HepG2 (cell line): ENCODE data around the gene BTAF1. TPM values are rescaled to one million over a fixed set of nuclear protein-coding genes. Genes with fewer than 3 reads are reported as not detected.

Experiments
- ATAC-seq: fragments of 200-7000 bp; cut with Tn5 transposase; 3 replicates; pipeline ENCODE4 v1.9.1; 2020; ENCODE audit warnings: mild to moderate bottlenecking, moderate library complexity
- BruUV-seq: library from RNA; stranded (reverse); fragments of 400-500 nt; replicated peaks from 2 replicates; lab custom pipeline; 2021; lab: Mats Ljungman, UMichigan
- CTCF ChIA-PET: fragments of 300-600 bp; formaldehyde crosslinking; extraction: SDS; loops from one replicate; lab custom pipeline; 2021; ENCODE audit warnings: low total read pairs, inconsistent platforms, low intra/inter-chr PET ratio; lab: Yijun Ruan, JAX
- POLR2A ChIA-PET: fragments of 350-600 bp; sonication (Branson Sonifier 250); formaldehyde crosslinking; loops from one replicate; lab custom pipeline; 2020; ENCODE audit warnings: antibody characterized with exemption, inconsistent platforms; lab: Yijun Ruan, JAX
- DNase-seq: peaks from one replicate; pipeline ENCODE4 v3.0.0-alpha.2; 2015; ENCODE audit warnings: low spot score
- FAIRE-seq: peaks from 3 replicates; lab custom pipeline; 2011; peaks lifted over from hg19 to GRCh38; lab: Jason Lieb, UNC
- H2AFZ ChIP-seq: one replicate; pipeline ENCODE4 v1.6.1; 2011; ENCODE audit warnings: low read length, inconsistent platforms
- H3K27ac ChIP-seq: fragments of 300-600 bp; 3 replicates; pipeline ENCODE4 v1.8.0; 2011; ENCODE audit warnings: mixed run types, mild to moderate bottlenecking, mixed read lengths, low read length, inconsistent platforms; ENCODE audit not compliant: insufficient read depth; ENCODE audit errors: extremely low read length
- H3K27me3 ChIP-seq, 2 experiments: fragments of 200-600 bp in 1 of 2; 2 replicates in 1 of 2; 3 replicates in 1 of 2; pipeline versions ENCODE4 v1.6.0 to v1.8.0; 2011; ENCODE audit warnings: low read length in 2 of 2, mild to moderate bottlenecking in 2 of 2, moderate library complexity in 2 of 2, inconsistent platforms in 1 of 2; ENCODE audit not compliant: insufficient read depth in 2 of 2, control insufficient read depth in 1 of 2
- H3K36me3 ChIP-seq, 2 experiments: fragments of 200-600 bp in 1 of 2; replicated peaks in 1 of 2; 2 replicates in 1 of 2; 3 replicates in 1 of 2; pipeline versions ENCODE4 v1.5.1 to v1.8.0; 2011; ENCODE audit warnings: low read length in 2 of 2, inconsistent platforms in 1 of 2; ENCODE audit not compliant: insufficient read depth in 2 of 2, control insufficient read depth in 1 of 2
- H3K4me1 ChIP-seq: 2 replicates; pipeline ENCODE4 v1.5.1; 2012; ENCODE audit warnings: low read length, inconsistent platforms; ENCODE audit not compliant: insufficient read depth
- H3K4me2 ChIP-seq: 2 replicates; pipeline ENCODE4 v1.6.0; 2011; ENCODE audit warnings: low read depth, low read length, inconsistent platforms
- H3K4me3 ChIP-seq, 3 experiments: fragments of 200-600 bp in 1 of 3; sonication (generic), shearing (Covaris generic) in 1 of 3; replicated peaks in 1 of 3; 2 replicates each; pipeline ENCODE4 v1.5.1; 2011 to 2016; ENCODE audit warnings: low read length in 3 of 3, inconsistent platforms in 2 of 3, low read depth in 2 of 3, mild to moderate bottlenecking in 2 of 3, control low read depth in 1 of 3, mixed read lengths in 1 of 3; ENCODE audit not compliant: insufficient read depth in 1 of 3
- H3K79me2 ChIP-seq: one replicate; pipeline ENCODE4 v1.6.1; 2011; ENCODE audit warnings: low read length, inconsistent platforms; ENCODE audit not compliant: insufficient read depth
- H3K9ac ChIP-seq: 2 replicates; pipeline ENCODE4 v1.6.0; 2011; ENCODE audit warnings: mild to moderate bottlenecking, low read depth, low read length, inconsistent platforms; ENCODE audit not compliant: insufficient read depth
- H3K9me3 ChIP-seq: 2 replicates; pipeline ENCODE4 v1.5.1; 2012; ENCODE audit warnings: mild to moderate bottlenecking, low read length
- H4K20me1 ChIP-seq: 2 replicates; pipeline ENCODE4 v1.6.0; 2011; ENCODE audit warnings: inconsistent platforms, mild to moderate bottlenecking, low read length, moderate library complexity; ENCODE audit not compliant: insufficient read depth
- CBFB ChIP-seq: sonication (generic); formaldehyde crosslinking; IDR thresholded peaks from 2 replicates; pipeline ENCODE4 v1.4.0; 2020; ENCODE audit warnings: missing genetic modification reagents
- GTF3A ChIP-seq: sonication (generic); formaldehyde crosslinking; conservative IDR thresholded peaks from 2 replicates; pipeline ENCODE4 v1.4.0; 2020; ENCODE audit warnings: mild to moderate bottlenecking, missing genetic modification reagents
- HMG20B ChIP-seq: conservative IDR thresholded peaks from 2 replicates; pipeline ENCODE4 v1.6.1; 2016; ENCODE audit warnings: missing genetic modification reagents, missing compliant biosample characterization
- KLF6 ChIP-seq: IDR thresholded peaks from 2 replicates; pipeline ENCODE4 v1.8.0; 2016; ENCODE audit warnings: missing biosample characterization, missing genetic modification reagents
- MTF2 ChIP-seq: sonication (generic); formaldehyde crosslinking; IDR thresholded peaks from 2 replicates; pipeline ENCODE4 v1.5.0; 2020; ENCODE audit warnings: missing genetic modification reagents, borderline replicate concordance
- NBN ChIP-seq: fragments of 450-650 bp; conservative IDR thresholded peaks from 2 replicates; pipeline ENCODE4 v1.6.1; 2017
- RARA ChIP-seq: IDR thresholded peaks from 2 replicates; pipeline ENCODE4 v1.6.1; 2016; ENCODE audit warnings: missing genetic modification reagents, missing compliant biosample characterization
- RXRB ChIP-seq: IDR thresholded peaks from 2 replicates; pipeline ENCODE4 v1.6.1; 2016; ENCODE audit warnings: borderline replicate concordance, missing genetic modification reagents, missing compliant biosample characterization
- SP4 ChIP-seq: sonication (generic); formaldehyde crosslinking; IDR thresholded peaks from 2 replicates; pipeline ENCODE4 v1.8.1; 2023; ENCODE audit warnings: mild to moderate bottlenecking, missing genetic modification reagents
- SRF ChIP-seq: IDR thresholded peaks from 2 replicates; pipeline ENCODE4 v1.6.1; 2011; ENCODE audit warnings: mild to moderate bottlenecking, low read depth, low read length, moderate library complexity
- SRSF9 ChIP-seq: fragments of 200-400 bp; formaldehyde crosslinking; IDR thresholded peaks from 2 replicates; pipeline ENCODE4 v1.6.1; 2018; ENCODE audit warnings: borderline replicate concordance, mild to moderate bottlenecking, low read depth, low read length; ENCODE audit not compliant: insufficient read depth, poor library complexity, severe bottlenecking
- SYNCRIP ChIP-seq: fragments of 200-400 bp; formaldehyde crosslinking; IDR thresholded peaks from 2 replicates; pipeline ENCODE4 v1.6.1; 2018; ENCODE audit warnings: mild to moderate bottlenecking, low read depth, low read length; ENCODE audit not compliant: insufficient read depth
- ZBTB20 ChIP-seq: sonication (generic); formaldehyde crosslinking; IDR thresholded peaks from 2 replicates; pipeline ENCODE4 v1.8.1; 2023; ENCODE audit warnings: missing genetic modification reagents, low read depth, mild to moderate bottlenecking, borderline replicate concordance
- ZNF10 ChIP-seq: sonication (generic); formaldehyde crosslinking; IDR thresholded peaks from 2 replicates; pipeline ENCODE4 v1.4.0; 2020; ENCODE audit warnings: mild to moderate bottlenecking, low read depth, missing genetic modification reagents, borderline replicate concordance
- ZNF263 ChIP-seq: sonication (generic); formaldehyde crosslinking; IDR thresholded peaks from 2 replicates; pipeline ENCODE4 v1.4.0; 2020; ENCODE audit warnings: missing genetic modification reagents
- ZNF274 ChIP-seq: sonication (generic); formaldehyde crosslinking; IDR thresholded peaks from 2 replicates; pipeline ENCODE4 v1.5.1; 2020; ENCODE audit warnings: mild to moderate bottlenecking, missing genetic modification reagents
- WGBS: methylation state at CpG from one replicate; pipeline ENCODE4 v1.1.6; 2017; ENCODE audit warnings: low lambda C conversion rate; 5-methylcytosine and 5-hydroxymethylcytosine counted together
- in situ Hi-C: cut with HindIII; loops from 2 replicates; pipeline ENCODE4 v1.10.0; 2017; ENCODE audit warnings: low pct_unique_long_range_greater_than_20kb; ENCODE audit not compliant: extremely low pct_ligation_motif_present
- intact Hi-C: fragments of 100-400 bp; cut with micrococcal nuclease; formaldehyde crosslinking; loops from one replicate; pipeline ENCODE4 v1.10.0; 2022; ENCODE audit not compliant: unreplicated experiment
- polyA plus RNA-seq, 8 experiments: library from polyadenylated mRNA; depleted of rRNA in 3 of 8; stranded (reverse) in 7 of 8; unstranded in 1 of 8; fragments of >200 nt; fragmentation: Illumina TruSeq in 4 of 8; extraction: Trizol in 4 of 8; gene quantifications; 2 replicates each; pipeline versions ENCODE4 v1.2.1 to v1.2.3, GENCODE V29; 2011 to 2016; ENCODE audit warnings: low read depth in 4 of 8, missing spikeins in 1 of 8, mixed read lengths in 1 of 8; ENCODE audit not compliant: insufficient read depth in 1 of 8
- total RNA-seq, 5 experiments: library from RNA; depleted of rRNA; stranded (reverse); fragments of >200 nt; fragmentation: Illumina TruSeq; extraction: Trizol; gene quantifications; 2 replicates each; pipeline ENCODE4 v1.2.3, GENCODE V29; 2016; ENCODE audit warnings: low read depth in 1 of 5
- TF ChIP-seq, protein P1 (sequence below): sonication (generic); formaldehyde crosslinking; IDR thresholded peaks from 2 replicates; pipeline ENCODE4 v1.4.0; 2020; ENCODE audit warnings: mild to moderate bottlenecking, missing genetic modification reagents
- TF ChIP-seq, protein P2 (sequence below): IDR thresholded peaks from 2 replicates; pipeline ENCODE4 v1.6.1; 2016; ENCODE audit warnings: mild to moderate bottlenecking
- TF ChIP-seq, protein P3 (sequence below): sonication (generic); formaldehyde crosslinking; IDR thresholded peaks from 2 replicates; pipeline ENCODE4 v1.4.0; 2020; ENCODE audit warnings: missing genetic modification reagents, borderline replicate concordance

The BTAF1 gene
- total and polyA plus RNA-seq, 2 of the 13 experiments (the other 11 are each of a cell fraction or from before 2014, with no cell fraction given) = 38.6 to 54.1 TPM

DNA sequence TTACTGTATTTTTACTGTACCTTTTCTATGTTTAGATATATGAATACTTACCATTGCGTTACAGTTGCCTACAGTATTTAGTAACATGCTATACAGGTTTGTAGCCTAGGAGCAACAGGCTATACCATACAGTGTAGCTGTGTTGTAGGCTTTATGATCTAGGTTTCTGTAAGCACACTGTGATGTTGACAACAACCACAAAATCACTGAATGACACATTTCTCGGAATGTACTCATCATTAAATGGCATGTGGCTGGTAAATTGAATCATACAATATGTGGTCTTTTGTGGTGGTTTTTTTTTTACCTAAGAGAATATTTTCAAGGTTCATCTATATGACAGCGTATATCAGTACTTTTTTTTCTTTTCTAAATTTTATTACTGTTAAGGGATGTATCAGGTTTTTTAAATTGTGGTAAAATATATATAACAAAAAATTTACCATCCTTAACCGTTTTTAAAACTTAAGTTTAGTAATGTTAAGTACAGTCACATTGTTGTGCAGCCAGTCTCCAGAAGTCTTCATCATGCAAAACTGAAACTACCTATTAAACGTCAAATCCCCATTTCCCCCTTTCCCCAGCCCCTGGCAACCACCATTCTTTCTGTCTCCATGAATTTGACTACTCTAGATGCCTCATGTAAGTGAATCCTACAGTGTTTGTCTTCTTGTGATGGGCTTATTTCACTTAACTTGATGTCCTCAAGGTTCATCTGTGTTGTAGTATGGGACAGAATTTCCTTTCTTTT, 21.5 kb downstream of the BTAF1 start:
- Histone ChIP-seq H3K27ac (no peak overlapping the region), H3K79me2 (no peaks in the 10 kb centered on the region), H3K4me3 (no peak overlapping the region), H3K4me2 (no peak overlapping the region), H4K20me1 (no peaks in the 10 kb centered on the region), H3K36me3 (peaks cover 10 to 51% of the 10 kb centered on the region in 2 experiments; a peak in 4 of 5 replicates), H3K4me1 (no peaks in the 10 kb centered on the region), H2AFZ (no peak overlapping the region), H3K9ac (no peak overlapping the region), H3K9me3 (no peaks in the 10 kb centered on the region), H3K27me3 (no peaks in the 10 kb centered on the region)
- FAIRE-seq (no peak), DNase-seq (no peak), ATAC-seq (no peak)
- WGBS = 94% methylated on average over 5 of the region's 5 CpGs
- no TSS peak for BruUV-seq
- in situ Hi-C loops = no loop called here
- ChIA-PET CTCF (no interaction called here), POLR2A (no interaction called here)
- intact Hi-C loops = no loop called here
- TF ChIP-seq, protein P1, sequence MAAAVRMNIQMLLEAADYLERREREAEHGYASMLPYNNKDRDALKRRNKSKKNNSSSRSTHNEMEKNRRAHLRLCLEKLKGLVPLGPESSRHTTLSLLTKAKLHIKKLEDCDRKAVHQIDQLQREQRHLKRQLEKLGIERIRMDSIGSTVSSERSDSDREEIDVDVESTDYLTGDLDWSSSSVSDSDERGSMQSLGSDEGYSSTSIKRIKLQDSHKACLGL (CRISPR knock-in tag) = no peak
- TF ChIP-seq KLF6 (CRISPR knock-in tag) (no peak), ZBTB20 (CRISPR knock-in tag) (no peak), ZNF263 (CRISPR knock-in tag) (no peak), SRF (no peak), ZNF274 (CRISPR knock-in tag) (no peak), SYNCRIP (no peak), ZNF10 (CRISPR knock-in tag) (no peak), MTF2 (CRISPR knock-in tag) (no peak), GTF3A (CRISPR knock-in tag) (no peak), RARA (CRISPR knock-in tag) (no peak), CBFB (CRISPR knock-in tag) (no peak), HMG20B (CRISPR knock-in tag) (no peak), SP4 (CRISPR knock-in tag) (no peak), SRSF9 (no peak), RXRB (CRISPR knock-in tag) (no peak), NBN (no peak)
- TF ChIP-seq, protein P2, sequence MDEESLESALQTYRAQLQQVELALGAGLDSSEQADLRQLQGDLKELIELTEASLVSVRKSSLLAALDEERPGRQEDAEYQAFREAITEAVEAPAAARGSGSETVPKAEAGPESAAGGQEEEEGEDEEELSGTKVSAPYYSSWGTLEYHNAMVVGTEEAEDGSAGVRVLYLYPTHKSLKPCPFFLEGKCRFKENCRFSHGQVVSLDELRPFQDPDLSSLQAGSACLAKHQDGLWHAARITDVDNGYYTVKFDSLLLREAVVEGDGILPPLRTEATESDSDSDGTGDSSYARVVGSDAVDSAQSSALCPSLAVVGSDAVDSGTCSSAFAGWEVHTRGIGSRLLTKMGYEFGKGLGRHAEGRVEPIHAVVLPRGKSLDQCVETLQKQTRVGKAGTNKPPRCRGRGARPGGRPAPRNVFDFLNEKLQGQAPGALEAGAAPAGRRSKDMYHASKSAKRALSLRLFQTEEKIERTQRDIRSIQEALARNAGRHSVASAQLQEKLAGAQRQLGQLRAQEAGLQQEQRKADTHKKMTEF (CRISPR knock-in tag) = no peak
- TF ChIP-seq, protein P3, sequence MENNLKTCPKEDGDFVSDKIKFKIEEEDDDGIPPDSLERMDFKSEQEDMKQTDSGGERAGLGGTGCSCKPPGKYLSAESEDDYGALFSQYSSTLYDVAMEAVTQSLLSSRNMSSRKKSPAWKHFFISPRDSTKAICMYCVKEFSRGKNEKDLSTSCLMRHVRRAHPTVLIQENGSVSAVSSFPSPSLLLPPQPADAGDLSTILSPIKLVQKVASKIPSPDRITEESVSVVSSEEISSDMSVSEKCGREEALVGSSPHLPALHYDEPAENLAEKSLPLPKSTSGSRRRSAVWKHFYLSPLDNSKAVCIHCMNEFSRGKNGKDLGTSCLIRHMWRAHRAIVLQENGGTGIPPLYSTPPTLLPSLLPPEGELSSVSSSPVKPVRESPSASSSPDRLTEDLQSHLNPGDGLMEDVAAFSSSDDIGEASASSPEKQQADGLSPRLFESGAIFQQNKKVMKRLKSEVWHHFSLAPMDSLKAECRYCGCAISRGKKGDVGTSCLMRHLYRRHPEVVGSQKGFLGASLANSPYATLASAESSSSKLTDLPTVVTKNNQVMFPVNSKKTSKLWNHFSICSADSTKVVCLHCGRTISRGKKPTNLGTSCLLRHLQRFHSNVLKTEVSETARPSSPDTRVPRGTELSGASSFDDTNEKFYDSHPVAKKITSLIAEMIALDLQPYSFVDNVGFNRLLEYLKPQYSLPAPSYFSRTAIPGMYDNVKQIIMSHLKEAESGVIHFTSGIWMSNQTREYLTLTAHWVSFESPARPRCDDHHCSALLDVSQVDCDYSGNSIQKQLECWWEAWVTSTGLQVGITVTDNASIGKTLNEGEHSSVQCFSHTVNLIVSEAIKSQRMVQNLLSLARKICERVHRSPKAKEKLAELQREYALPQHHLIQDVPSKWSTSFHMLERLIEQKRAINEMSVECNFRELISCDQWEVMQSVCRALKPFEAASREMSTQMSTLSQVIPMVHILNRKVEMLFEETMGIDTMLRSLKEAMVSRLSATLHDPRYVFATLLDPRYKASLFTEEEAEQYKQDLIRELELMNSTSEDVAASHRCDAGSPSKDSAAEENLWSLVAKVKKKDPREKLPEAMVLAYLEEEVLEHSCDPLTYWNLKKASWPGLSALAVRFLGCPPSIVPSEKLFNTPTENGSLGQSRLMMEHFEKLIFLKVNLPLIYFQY = no peak
